Measurements from ENCODE around the gene SMAD3.
"Not testable (repeated sequence)": the region's sequence is repeated elsewhere in the genome, so short reads cannot be mapped to it uniquely, and the experiment has no call there.

SMAD3 gene

GRCh38 chr15:67065531-67066005 lies at the start of gene SMAD3:
TSS of gene SMAD3 (plus strand) at chr15:67065602. CDS start at chr15:67066155, 553 bp downstream.
- no peak for FAIRE-seq
- DNase-seq (ENCODE audit: insufficient read length, low spot score) = peak; percentile 85

- DNase-seq (ENCODE audit: insufficient read length, low spot score) (no peak), FAIRE-seq (no peak)
Measured at GRCh38 chr15:67017311-67017710, 48.1 kb upstream of the SMAD3 start.

GRCh38 chr15:67018026-67018425 lies 47.4 kb upstream of the SMAD3 start:
- FAIRE-seq (no peak), DNase-seq (ENCODE audit: insufficient read length, low spot score) (no peak)

- FAIRE-seq (no peak), DNase-seq (ENCODE audit: insufficient read length, low spot score) (no peak)
Measured at GRCh38 chr15:67018441-67018840, 47.0 kb upstream of the SMAD3 start.

GRCh38 chr15:67019069-67019468 lies 46.3 kb upstream of the SMAD3 start:
- no peak for DNase-seq (ENCODE audit: insufficient read length, low spot score)
- FAIRE-seq = no peak

- no peak for FAIRE-seq
Measured at GRCh38 chr15:67019884-67020520, 45.4 kb upstream of the SMAD3 start.

GRCh38 chr15:67020668-67021067 lies 44.7 kb upstream of the SMAD3 start:
- FAIRE-seq; DNase-seq (ENCODE audit: insufficient read length, low spot score): not testable (repeated sequence)

More at GRCh38 chr15:67019884-67020520, 45.4 kb upstream of the SMAD3 start:
- no peak for DNase-seq (ENCODE audit: insufficient read length, low spot score)

- DNase-seq (ENCODE audit: insufficient read length, low spot score) = no peak
Measured at GRCh38 chr15:67021455-67021854, 43.9 kb upstream of the SMAD3 start.

GRCh38 chr15:67022587-67023105 lies 42.8 kb upstream of the SMAD3 start:
- FAIRE-seq = no peak
- no peak for DNase-seq (ENCODE audit: insufficient read length, low spot score)

More at GRCh38 chr15:67021455-67021854, 43.9 kb upstream of the SMAD3 start:
- FAIRE-seq = no peak

- FAIRE-seq (no peak), DNase-seq (ENCODE audit: insufficient read length, low spot score) (no peak)
Measured at GRCh38 chr15:67023517-67024313, 41.7 kb upstream of the SMAD3 start.

GRCh38 chr15:67024314-67024997 lies 40.9 kb upstream of the SMAD3 start:
- FAIRE-seq (no peak), DNase-seq (ENCODE audit: insufficient read length, low spot score) (no peak)

GRCh38 chr15:67024998-67025368 lies 40.4 kb upstream of the SMAD3 start:
- FAIRE-seq (no peak), DNase-seq (ENCODE audit: insufficient read length, low spot score) (no peak)

GRCh38 chr15:67025719-67026609 lies 39.4 kb upstream of the SMAD3 start:
- DNase-seq (ENCODE audit: insufficient read length, low spot score) (no peak), FAIRE-seq (no peak)

GRCh38 chr15:67026610-67026967 lies 38.8 kb upstream of the SMAD3 start:
- DNase-seq (ENCODE audit: insufficient read length, low spot score) = no peak
- FAIRE-seq = no peak

- DNase-seq (ENCODE audit: insufficient read length, low spot score); FAIRE-seq: not testable (repeated sequence)
Measured at GRCh38 chr15:67028440-67028839, 37.0 kb upstream of the SMAD3 start.

- DNase-seq (ENCODE audit: insufficient read length, low spot score) = no peak
Measured at GRCh38 chr15:67030036-67030762, 35.2 kb upstream of the SMAD3 start.

GRCh38 chr15:67031331-67031730 lies 34.1 kb upstream of the SMAD3 start:
- DNase-seq (ENCODE audit: insufficient read length, low spot score) (no peak), FAIRE-seq (no peak)

More at GRCh38 chr15:67030036-67030762, 35.2 kb upstream of the SMAD3 start:
- no peak for FAIRE-seq

GRCh38 chr15:67032608-67033007 lies 32.8 kb upstream of the SMAD3 start:
- DNase-seq (ENCODE audit: insufficient read length, low spot score) (no peak), FAIRE-seq (no peak)

- no peak for FAIRE-seq
- no peak for DNase-seq (ENCODE audit: insufficient read length, low spot score)
Measured at GRCh38 chr15:67033012-67033411, 32.4 kb upstream of the SMAD3 start.

All from GM19239 (cell line).